Muscle of leg (tissue), 11 donors: ENCODE results near the gene TGM1. TPM values are rescaled to one million over a fixed set of nuclear protein-coding genes. Genes with fewer than 3 reads are reported as not detected.
"Not testable (repeated sequence)": the region's sequence is repeated elsewhere in the genome, so short reads cannot be mapped to it uniquely, and the experiment has no call there.

Experiments
- DNase-seq: peaks from one replicate; pipeline ENCODE4 v3.0.0; 2013
- H3K27ac ChIP-seq: one replicate; pipeline ENCODE4 v1.5.1; 2013; ENCODE audit warnings: mild to moderate bottlenecking, low read length, control low read depth
- H3K27me3 ChIP-seq: one replicate; pipeline ENCODE4 v1.6.1; 2013; ENCODE audit warnings: low read length; ENCODE audit not compliant: control insufficient read depth, insufficient read depth
- H3K36me3 ChIP-seq: one replicate; pipeline ENCODE4 v1.6.1; 2013; ENCODE audit warnings: low read length; ENCODE audit not compliant: control insufficient read depth, insufficient read depth
- H3K4me1 ChIP-seq: one replicate; pipeline ENCODE4 v1.6.1; 2013; ENCODE audit warnings: low read length; ENCODE audit not compliant: control insufficient read depth, insufficient read depth
- H3K4me3 ChIP-seq: one replicate; pipeline ENCODE4 v1.5.1; 2013; ENCODE audit warnings: low read length, control low read depth
- H3K9me3 ChIP-seq: replicated peaks from 2 replicates; pipeline ENCODE4 v1.6.1; 2013; ENCODE audit warnings: low read depth, low read length; ENCODE audit not compliant: control insufficient read depth
- WGBS: methylation state at CpG from one replicate; pipeline ENCODE4 v1.1.5; 2013; ENCODE audit warnings: missing lambda C conversion rate; ENCODE audit not compliant: insufficient coverage; 5-methylcytosine and 5-hydroxymethylcytosine counted together
- polyA plus RNA-seq, 8 donors: library from polyadenylated mRNA; unstranded; fragments of 120-200 nt; gene quantifications; one replicate each; pipeline versions ENCODE4 v1.2.1 to v1.2.3, GENCODE V29; 2013; ENCODE audit warnings: inconsistent platforms in 1 of 8, low replicate concordance in 1 of 8; ENCODE audit not compliant: insufficient read length in 8 of 8, insufficient read depth in 1 of 8
- total RNA-seq: library from RNA; stranded (reverse); fragments of 120-200 nt; gene quantifications from one replicate; pipeline ENCODE4 v1.2.4, GENCODE V29; 2013

The TGM1 gene
- total and polyA plus RNA-seq, 9 donors, result 0.71 to 3.0 (median 1.1) TPM

DNA sequence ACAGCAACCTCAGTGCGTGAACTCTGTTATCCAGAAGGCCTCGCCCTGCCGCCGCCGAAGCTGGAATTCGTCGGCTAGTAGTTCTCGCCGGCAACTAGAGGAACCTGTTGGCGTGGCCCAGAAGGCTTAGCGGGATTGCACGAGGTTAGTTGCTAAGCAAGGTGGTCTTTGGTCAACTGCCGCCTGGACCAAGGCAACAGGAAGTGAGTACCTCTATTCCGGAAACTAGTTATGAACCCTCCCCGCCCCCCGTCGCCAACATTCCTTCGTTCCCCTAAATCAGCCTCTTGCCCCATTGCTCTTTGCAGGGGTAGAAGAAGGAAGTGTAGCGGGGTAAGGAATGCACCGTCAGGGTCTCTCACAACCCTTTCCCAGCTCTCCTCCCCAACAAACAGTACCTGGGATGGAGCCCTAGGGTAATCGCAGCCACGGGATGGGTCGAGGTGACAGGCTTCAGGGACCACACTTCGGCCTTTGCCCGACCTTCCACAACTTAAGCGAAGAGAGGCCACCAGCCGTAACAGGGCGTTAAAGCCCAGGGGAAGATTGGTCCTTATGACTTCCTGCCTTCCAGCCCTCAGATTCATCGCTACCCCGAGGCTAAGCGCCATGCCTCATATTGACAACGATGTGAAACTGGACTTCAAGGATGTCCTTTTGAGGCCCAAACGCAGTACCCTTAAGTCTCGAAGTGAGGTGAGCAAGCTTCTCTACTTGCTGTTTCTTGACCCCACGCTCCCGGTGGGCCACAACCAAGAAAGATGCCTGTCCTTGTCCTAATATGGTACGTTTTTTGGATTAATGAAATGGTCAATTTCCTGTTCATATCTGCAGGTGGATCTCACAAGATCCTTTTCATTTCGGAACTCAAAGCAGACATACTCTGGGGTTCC is 30.1 kb downstream of the TGM1 start, which contains the start of gene GMPR2:
TSS of gene GMPR2 (plus strand) at position 285 of the 893 bp plus-strand sequence. CDS start at position 610, 325 bp downstream.
- Histone ChIP-seq H3K4me3 (peak within 1 kb of the TSS; percentile 94), H3K9me3 (no peaks in the 10 kb centered on the region), H3K36me3 (peaks cover 36% of the 10 kb centered on the region), H3K27ac (peak within 1 kb of the TSS; percentile 98), H3K27me3 (no peaks in the 10 kb centered on the region), H3K4me1 (peaks cover 19% of the 10 kb centered on the region)
- WGBS, result 7% methylated on average over 26 of the region's 38 CpGs
- DNase-seq, result no peak

DNA sequence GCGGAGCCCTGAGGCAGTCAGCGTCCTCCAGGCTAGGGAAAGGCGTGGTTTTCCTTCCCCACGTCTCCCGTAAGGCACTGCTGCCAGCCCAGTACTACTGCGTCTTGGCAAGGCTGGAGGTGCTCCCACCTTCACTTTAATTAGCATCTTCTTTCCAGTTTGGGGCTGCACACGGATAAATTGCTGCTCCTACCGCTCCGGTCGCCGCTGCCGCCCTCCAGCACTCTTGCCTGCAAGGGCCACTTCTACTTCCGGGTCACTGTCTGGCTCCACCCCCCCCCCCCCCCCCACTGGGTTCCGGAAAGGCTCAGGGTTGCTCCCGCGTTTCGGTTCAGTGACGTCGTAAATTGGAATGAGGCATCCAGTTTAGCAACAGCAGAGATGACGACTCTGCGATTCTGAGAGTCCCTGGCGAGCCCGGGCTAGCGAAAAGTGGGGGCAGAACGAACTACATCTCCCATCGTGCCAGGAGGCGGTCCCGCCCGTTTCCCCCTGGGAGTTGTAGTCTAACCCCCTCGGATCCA is 30.8 kb downstream of the TGM1 start, which contains the start of gene NEDD8:
TSS of gene NEDD8 (minus strand) at position 247 of the 524 bp plus-strand sequence. CDS start at position 147, 100 bp downstream.
- 0% methylated on average over 17 of the region's 30 CpGs for whole genome bisulfite sequencing
- H3K4me1 ChIP-seq, result peaks cover 19% of the 10 kb centered on the region
- peak; percentile 97 for DNase-seq

DNA sequence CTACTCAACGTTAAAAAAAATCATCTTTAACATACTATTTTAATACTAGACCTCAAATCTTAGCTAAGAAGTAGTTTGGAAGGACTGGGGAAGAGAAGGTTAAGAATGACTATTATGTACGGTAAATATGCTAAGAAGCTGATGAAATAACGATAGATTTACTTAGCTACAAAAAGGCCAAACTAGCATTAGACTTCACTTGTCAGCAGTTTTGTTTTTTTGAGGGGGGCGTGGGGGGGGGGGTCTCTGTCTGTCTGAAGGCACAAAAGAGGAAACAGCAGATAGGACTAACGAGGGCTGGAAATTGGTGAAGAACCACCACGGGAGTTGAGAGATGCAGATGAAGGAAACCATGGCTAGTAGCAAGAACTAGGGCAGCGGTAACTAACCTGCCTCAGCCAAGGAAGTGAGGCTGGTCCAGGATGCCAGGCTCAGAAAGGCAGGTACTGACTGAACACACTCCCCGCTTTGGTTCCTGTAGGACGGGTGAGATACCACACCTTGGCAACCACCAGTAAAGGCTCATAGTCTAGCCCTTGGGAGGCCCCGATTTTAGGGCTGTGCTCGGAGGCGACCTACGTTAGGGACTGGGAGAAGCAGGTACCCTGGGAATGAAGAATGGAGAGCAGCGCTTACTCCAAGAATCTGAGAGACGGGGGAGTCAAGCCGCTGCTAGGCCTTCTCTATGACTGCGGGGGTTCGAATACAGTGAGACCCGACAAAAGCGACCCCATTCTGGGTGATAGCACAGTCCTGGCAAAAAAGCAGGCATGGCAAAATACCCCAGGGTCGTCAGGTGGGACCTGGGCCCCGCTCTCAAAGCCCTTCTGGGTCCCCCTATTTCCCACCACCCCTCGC is 31.5 kb downstream of the TGM1 start:
- peak overlapping the region; percentile 98 for H3K27ac ChIP-seq
- peak overlapping the region; percentile 94 for H3K4me3 ChIP-seq
- peaks cover 19% of the 10 kb centered on the region for H3K4me1 ChIP-seq
- no peaks in the 10 kb centered on the region for H3K27me3 ChIP-seq
- peaks cover 22% of the 10 kb centered on the region for H3K36me3 ChIP-seq
- H3K9me3 ChIP-seq, result no peaks in the 10 kb centered on the region
- no peak for DNase-seq
- 3% methylated on average over 20 of the region's 23 CpGs for WGBS

More for the DNA sequence above, 30.8 kb downstream of the TGM1 start, which contains the start of gene NEDD8:
- no peaks in the 10 kb centered on the region for H3K9me3 ChIP-seq
- H3K27me3 ChIP-seq, result no peaks in the 10 kb centered on the region
- H3K36me3 ChIP-seq, result peaks cover 29% of the 10 kb centered on the region
- H3K4me3 ChIP-seq, result peak within 1 kb of the TSS; percentile 94
- peak within 1 kb of the TSS; percentile 98 for H3K27ac ChIP-seq

DNA sequence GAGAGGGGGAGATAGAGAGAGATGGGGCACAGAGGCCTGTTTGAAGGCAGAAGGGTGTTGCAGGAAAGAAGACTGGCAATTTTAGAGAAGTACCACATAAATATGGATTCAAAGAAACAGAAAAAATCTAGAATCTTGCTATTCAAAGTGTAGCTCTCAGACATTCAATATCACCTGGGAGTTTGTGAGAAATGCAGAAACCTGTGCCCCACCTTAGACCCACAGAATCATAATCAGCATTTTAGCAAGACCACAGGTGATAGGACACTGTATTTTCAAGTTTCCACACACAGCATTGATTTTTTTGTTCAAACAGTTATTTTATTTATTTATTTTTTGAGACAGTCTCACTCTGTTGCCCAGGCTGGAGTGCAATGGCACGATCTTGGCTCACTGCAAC is 34.1 kb downstream of the TGM1 start:
- WGBS, result no CpG with 5 or more reads among the region's 1 CpG

DNA sequence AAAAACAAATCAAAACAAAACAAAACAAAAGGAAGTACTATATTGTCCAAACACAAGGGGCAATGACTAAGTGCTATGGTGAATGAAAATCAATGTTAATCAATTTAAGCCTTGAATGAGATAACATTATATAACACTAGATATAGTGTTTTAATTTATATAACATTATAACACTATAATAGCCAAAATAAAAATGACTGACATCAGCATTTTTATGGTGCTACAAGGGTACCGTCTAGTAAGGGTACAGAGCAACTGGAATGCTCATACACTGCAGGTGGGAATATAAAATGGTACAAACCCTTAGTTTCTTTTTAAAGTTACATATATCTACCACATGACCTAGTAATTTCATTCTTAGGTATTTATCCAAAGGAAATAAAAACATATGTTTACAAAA is 36.5 kb downstream of the TGM1 start:
- no peaks in the 10 kb centered on the region for H3K9me3 ChIP-seq
- no peak overlapping the region for H3K4me3 ChIP-seq
- no peak overlapping the region for H3K27ac ChIP-seq
- H3K4me1 ChIP-seq, result peaks cover 8% of the 10 kb centered on the region
- no peaks in the 10 kb centered on the region for H3K27me3 ChIP-seq
- DNase-seq, result no peak
- H3K36me3 ChIP-seq, result peaks cover 7% of the 10 kb centered on the region
- WGBS, result no CpG with 5 or more reads among the region's 1 CpG

More for the DNA sequence above, 34.1 kb downstream of the TGM1 start:
- H3K36me3 ChIP-seq, result peaks cover 8% of the 10 kb centered on the region
- no peak overlapping the region for H3K4me3 ChIP-seq
- DNase-seq, result no peak
- no peaks in the 10 kb centered on the region for H3K27me3 ChIP-seq
- peaks cover 19% of the 10 kb centered on the region for H3K4me1 ChIP-seq
- H3K9me3 ChIP-seq, result no peaks in the 10 kb centered on the region
- H3K27ac ChIP-seq, result no peak overlapping the region

DNA sequence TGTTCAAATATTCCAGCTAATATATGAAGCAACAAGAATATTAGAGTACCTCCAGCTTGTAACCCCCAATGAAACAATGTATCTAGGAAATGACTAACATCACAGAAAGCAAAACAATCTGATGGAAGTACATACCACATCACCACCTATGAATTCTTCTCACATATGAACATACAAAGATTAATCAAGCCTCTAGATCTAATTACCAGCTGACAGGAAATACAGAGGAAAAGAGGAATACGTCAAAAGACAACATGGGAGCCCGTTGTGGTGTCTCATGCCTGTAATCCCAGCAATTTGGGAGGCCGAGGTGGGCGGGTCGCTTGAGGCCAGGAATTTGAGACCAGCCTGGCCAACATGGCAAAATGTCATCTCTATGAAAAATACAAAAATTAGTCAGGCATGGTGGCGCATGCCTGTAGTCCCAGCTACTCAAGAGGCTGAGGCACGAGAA is 38.3 kb downstream of the TGM1 start:
- Histone ChIP-seq H3K9me3 (no peaks in the 10 kb centered on the region), H3K27ac (peak overlapping the region; percentile 65), H3K4me1 (no peaks in the 10 kb centered on the region), H3K4me3 (no peak overlapping the region), H3K36me3 (peaks cover 7% of the 10 kb centered on the region), H3K27me3 (no peaks in the 10 kb centered on the region)
- no peak for DNase-seq
- WGBS, result 88% methylated on average over 2 of the region's 7 CpGs

DNA sequence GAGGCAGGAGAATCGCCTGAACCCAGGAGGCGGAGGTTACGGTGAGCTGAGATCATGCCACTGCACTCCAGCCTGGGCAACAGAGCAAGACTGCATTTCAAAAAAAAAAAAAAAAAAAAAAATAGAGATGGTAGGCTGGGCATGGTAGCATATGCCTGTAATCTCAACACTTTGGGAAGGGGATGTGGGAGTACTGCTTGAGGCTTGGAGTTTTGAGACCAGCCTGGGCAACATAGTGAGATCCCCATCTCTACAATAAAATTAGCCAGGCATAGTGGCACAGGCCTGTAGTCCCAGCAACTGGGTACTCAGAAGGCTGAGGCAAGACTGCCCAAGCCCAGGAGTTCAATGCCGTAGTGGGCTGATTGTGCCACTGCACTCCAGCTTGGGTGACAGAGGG is 40.0 kb downstream of the TGM1 start:
- not testable (repeated sequence) for DNase-seq, H3K4me3 ChIP-seq, H3K4me1 ChIP-seq, H3K27me3 ChIP-seq, H3K27ac ChIP-seq, H3K36me3 ChIP-seq, H3K9me3 ChIP-seq
- 92% methylated on average over 2 of the region's 4 CpGs for WGBS

DNA sequence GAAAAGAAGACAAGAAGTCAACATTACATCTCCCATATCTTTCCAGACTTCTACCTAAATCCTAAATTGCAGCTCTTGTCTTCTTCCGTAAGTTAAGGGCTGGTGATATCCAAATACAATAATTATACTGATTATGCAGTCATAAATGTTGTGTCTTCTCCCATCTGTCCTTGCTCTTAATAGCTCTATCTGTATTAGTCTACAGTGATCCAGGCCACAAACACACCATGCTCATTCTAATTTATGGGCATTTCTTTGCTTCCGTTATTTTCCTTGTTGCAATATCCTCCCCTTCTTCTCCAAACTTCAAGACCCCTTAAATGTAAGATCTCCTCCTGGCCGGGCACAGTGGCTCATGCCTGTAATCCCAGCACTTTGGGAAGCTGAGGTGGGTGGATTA is 43.5 kb downstream of the TGM1 start:
- Histone ChIP-seq H3K9me3 (no peaks in the 10 kb centered on the region), H3K27ac (no peak overlapping the region), H3K27me3 (no peaks in the 10 kb centered on the region), H3K4me3 (no peak overlapping the region), H3K36me3 (peaks cover 12% of the 10 kb centered on the region), H3K4me1 (peaks cover 9% of the 10 kb centered on the region)
- WGBS, result no CpG with 5 or more reads among the region's 3 CpGs
- DNase-seq, result no peak

DNA sequence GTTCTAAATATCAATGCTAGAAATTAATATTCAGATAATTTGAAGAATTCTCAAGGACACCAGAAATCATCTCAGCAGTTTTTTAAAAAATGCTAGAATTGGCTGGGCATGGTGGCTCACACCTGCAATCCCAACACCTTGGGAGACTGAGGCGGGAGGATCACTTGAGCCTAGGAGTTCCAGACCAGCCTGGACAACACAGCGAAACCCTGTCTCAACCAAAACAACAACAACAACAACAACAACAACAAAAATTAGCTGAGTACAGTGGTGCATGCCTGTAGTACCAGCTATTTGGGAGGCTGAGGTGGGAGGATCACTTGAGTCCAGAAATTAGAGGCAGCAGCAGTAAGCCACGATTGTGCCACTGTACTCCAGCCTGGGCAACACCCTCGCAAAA is 43.9 kb downstream of the TGM1 start:
- no CpG with 5 or more reads among the region's 4 CpGs for WGBS
- Histone ChIP-seq H3K27me3 (no peaks in the 10 kb centered on the region), H3K27ac (no peak overlapping the region), H3K9me3 (no peaks in the 10 kb centered on the region), H3K4me3 (no peak overlapping the region), H3K36me3 (peaks cover 14% of the 10 kb centered on the region), H3K4me1 (peaks cover 12% of the 10 kb centered on the region)
- DNase-seq, result no peak
